GM18951 (cell line): ENCODE measurements around the gene BRSK1.

Experiments used
- POLR2A ChIP-seq: IDR thresholded peaks from 4 replicates; pipeline ENCODE4 v1.6.1; 2011; ENCODE audit warnings: mild to moderate bottlenecking; ENCODE audit not compliant: insufficient read length, insufficient read depth; ENCODE audit errors: extremely low read depth
- in situ Hi-C: fragments of 300-500 bp; cut with MboI; formaldehyde crosslinking; loops from one replicate; pipeline ENCODE4 v1.12.0; 2022; ENCODE audit warnings: low sequenced_read_pairs, mixed read lengths, inconsistent platforms; ENCODE audit not compliant: unreplicated experiment

Gene BRSK1

GRCh38 chr19:55341595-55342531, 58.1 kb downstream of the BRSK1 start:
- in situ Hi-C loops: no loop called here
- no peak for TF ChIP-seq POLR2A

DNA sequence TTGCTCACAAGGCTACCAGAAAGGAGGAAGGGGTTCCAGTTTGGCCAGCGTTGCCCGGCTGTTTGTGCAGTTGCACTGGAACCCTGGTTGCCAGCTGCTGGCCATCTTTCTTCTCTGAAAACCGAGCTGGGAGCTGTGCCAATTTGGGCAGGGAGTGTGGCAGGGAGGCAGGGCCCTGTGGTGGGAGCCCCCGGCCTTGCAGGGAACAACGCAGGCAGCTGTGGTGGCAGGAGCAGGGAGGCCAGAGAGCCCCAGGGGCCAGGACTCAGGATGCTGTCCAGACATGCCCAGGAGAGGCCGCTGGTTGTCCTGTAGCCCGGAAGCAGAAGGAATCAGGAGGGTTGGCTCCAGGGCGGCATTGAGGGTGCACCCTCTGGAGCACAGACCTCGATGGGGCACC, 60.6 kb downstream of the BRSK1 start:
- in situ Hi-C loops: no loop called here
- no peak for TF ChIP-seq POLR2A

GRCh38 chr19:55345101-55345817, 61.5 kb downstream of the BRSK1 start:
- no peak for TF ChIP-seq POLR2A
- in situ Hi-C loops: no loop called here

DNA sequence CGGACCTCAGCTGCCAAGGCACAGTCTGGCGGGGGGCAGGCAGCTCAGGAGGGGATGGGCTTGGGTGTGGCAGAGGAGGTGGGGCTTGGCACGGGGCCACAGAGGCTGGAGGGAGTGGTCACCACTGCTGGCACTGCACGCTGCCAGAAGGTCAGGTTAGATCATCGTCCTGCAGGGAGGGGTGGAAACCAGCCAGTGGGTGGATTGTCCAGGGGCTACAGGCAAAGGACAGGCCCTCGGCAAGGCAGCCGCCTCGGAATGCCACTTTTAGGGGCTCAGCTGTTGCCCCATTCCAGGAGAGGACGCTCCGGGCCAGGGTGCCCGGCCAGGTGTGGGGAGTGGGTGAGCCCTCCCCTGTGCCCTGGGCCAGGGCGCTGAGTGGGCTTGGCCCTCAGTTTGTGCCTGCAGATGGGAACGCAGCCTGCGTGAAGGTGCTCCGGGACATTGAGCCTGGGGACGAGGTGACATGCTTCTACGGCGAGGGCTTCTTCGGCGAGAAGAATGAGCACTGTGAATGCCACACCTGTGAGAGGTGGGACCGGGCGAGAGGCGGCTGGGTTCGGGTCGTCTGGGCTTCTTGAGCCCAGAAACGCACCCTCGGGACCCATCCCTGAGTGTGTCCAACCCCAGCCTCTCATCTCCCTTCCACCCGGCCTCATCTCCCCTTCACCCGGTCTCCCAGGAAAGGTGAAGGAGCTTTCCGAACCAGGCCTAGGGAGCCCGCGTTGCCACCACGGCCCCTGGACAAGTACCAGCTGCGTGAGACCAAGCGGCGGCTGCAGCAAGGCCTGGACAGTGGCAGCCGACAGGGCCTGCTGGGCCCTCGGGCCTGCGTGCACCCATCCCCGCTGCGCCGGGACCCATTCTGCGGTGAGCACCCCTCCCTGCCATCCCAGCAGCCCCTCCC, 62.3 kb downstream of the BRSK1 start:
- no peak for TF ChIP-seq POLR2A

DNA sequence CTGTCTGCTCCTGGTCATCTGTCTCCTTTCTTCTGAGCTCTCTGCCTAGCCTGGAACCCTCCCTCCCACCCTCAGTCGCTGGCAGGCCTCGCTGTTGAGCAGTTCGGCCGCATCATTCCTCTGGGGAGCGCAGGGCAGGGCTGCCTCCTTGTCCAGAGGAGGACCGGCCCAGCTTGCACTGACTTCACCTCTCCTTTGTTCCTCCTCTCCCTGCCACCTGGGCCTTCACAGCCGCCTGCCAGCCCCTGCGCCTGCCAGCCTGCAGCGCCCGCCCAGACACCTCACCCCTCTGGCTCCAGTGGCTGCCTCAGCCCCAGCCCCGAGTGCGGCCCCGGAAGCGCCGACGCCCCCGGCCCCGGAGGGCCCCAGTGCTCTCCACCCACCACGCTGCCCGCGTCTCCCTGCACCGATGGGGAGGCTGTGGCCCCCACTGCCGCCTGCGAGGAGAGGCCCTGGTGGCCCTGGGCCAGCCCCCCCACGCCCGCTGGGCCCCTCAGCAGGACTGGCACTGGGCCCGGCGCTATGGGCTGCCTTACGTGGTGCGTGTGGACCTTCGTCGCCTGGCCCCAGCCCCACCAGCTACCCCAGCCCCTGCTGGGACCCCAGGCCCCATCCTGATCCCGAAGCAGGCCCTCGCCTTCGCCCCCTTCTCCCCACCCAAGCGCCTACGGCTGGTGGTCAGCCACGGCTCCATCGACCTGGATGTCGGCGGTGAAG, 63.1 kb downstream of the BRSK1 start:
- no peak for TF ChIP-seq POLR2A
- in situ Hi-C loops: no loop called here

More for the DNA sequence above, 62.3 kb downstream of the BRSK1 start:
- in situ Hi-C loops: no loop called here

- in situ Hi-C loops: no loop called here
- no peak for TF ChIP-seq POLR2A
Measured at GRCh38 chr19:55347442-55348009, 63.7 kb downstream of the BRSK1 start.

DNA sequence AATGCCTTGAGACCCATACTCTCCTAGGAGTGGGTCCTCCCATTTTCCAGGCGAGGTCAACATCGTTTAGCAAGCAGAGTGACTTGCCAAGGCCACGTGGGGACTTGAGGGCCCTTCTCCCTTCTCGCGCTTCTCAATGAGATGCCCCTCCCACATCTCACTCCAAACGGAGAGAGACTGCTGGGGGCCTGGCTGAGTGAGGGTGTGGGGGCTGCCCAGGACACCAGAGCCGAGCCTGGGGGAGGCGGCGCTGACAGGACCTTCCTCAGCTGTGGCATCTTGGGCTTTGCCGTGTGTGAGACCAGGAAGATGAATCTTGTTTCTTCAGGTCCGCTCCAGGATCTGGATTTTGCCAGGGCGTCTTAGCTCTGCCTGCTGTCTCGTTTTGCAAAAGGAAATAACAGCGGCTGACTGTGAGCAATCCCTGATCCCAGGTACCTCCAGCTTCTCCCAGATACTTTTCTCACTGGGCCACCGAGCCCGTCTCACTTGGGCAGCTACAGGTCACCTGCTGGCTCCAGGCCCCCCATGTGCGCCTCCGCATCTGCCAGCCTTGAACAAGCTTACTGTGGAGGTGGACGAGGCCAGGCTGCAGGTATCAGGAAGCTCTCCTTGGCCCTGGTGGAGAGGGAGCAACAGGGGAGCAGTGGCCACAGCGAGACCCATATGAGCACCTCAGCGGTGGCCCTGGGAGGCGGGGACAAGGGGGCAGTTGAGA, 64.7 kb downstream of the BRSK1 start:
- in situ Hi-C loops: no loop called here
- no peak for TF ChIP-seq POLR2A

DNA sequence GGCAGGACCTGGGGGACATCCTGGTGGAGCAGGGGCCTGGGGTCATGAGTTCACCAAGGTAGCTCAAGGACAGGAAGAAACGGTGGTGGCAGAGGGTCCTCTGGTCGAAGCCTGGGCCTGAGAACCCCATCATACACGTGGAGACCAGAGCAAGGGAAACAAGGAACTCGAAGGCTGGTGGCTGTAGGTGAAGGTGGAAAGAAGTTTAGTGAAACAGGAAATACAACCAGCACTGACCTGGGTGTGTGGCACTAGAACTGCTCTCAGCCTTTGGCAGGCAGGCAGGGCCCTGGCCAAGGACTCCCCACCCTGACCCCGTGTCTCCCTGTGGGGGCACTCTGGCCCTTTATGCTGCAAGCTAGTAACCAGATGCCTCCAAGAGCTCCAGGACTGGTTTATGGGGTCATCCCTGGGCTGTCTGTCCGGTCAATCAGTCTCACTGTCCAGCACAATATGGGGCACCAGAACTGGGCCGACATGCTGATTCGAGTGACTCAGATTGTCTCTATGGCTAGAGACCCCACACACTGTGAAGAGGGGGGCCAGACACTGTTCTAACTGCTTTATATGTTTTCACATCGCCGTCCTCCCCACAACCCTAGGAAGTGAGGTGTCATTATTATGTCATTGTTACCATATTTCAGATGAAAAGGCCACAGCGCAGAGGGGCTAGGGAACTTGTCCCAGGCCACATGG, 67.0 kb downstream of the BRSK1 start:
- TF ChIP-seq POLR2A: no peak

DNA sequence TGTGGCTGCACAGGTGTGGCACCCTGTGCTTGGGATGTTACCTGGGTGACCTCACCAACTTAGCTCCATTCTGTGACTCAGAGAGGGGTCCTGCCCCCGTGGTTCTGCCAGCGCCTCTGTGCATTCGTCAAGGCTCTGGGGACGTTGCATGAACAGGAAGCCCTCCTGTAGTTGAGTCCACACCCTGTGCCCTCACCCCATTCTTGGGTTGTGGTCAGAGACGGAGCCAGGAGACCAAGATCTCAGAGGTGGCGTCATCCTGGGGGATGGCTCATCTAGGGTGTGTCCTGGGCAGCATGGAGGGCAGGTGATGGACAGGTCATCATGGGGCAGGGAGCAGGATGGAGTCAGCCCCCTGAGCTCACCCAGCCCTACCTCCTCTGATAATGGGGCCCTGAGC, 68.2 kb downstream of the BRSK1 start:
- in situ Hi-C loops: no loop called here
- TF ChIP-seq POLR2A: no peak

More for the DNA sequence above, 67.0 kb downstream of the BRSK1 start:
- in situ Hi-C loops: no loop called here

- TF ChIP-seq POLR2A: no peak
- in situ Hi-C loops: no loop called here
Measured at GRCh38 chr19:55352549-55353145, 68.8 kb downstream of the BRSK1 start.
